Glomerular endothelial cell (primary cell): Measurements from ENCODE around the gene GOLIM4. TPM values are rescaled to one million over a fixed set of nuclear protein-coding genes. Genes with fewer than 3 reads are reported as not detected.
"Not testable (repeated sequence)": the region's sequence is repeated elsewhere in the genome, so short reads cannot be mapped to it uniquely, and the experiment has no call there.

ENCODE experiments used
- DNase-seq: peaks from one replicate; pipeline ENCODE4 v3.0.0-alpha.2; 2011; ENCODE audit warnings: low read depth, low spot score; ENCODE audit errors: extremely low read depth
- total RNA-seq: library from RNA; depleted of rRNA; stranded (reverse); fragments of >200 nt; gene quantifications from 2 replicates; pipeline ENCODE4 v1.2.3, GENCODE V29; 2015

Gene GOLIM4
- 51.1 and 66.9 TPM in 2 replicates for total RNA-seq

GRCh38 chr3:168095611-168096209 is at the start of gene GOLIM4:
Gene GOLIM4 (minus strand): TSS chr3:168095924. CDS start chr3:168095285, 639 bp downstream.
- DNase-seq = peak; percentile 54

- no peak for DNase-seq
Measured at GRCh38 chr3:168141405-168141998, 45.8 kb upstream of the GOLIM4 start.

- DNase-seq = no peak
Measured at GRCh38 chr3:168139947-168140346, 44.2 kb upstream of the GOLIM4 start.

- DNase-seq = no peak
Measured at GRCh38 chr3:168138421-168138820, 42.7 kb upstream of the GOLIM4 start.

GRCh38 chr3:168134931-168135330 is 39.2 kb upstream of the GOLIM4 start:
- DNase-seq = no peak

- not testable (repeated sequence) for DNase-seq
Measured at GRCh38 chr3:168130250-168130649, 34.5 kb upstream of the GOLIM4 start.

- not testable (repeated sequence) for DNase-seq
Measured at GRCh38 chr3:168128463-168128862, 32.7 kb upstream of the GOLIM4 start.

GRCh38 chr3:168127466-168127865 is 31.7 kb upstream of the GOLIM4 start:
- DNase-seq = no peak

GRCh38 chr3:168124791-168125190 is 29.1 kb upstream of the GOLIM4 start:
- no peak for DNase-seq

- no peak for DNase-seq
Measured at GRCh38 chr3:168124291-168124690, 28.6 kb upstream of the GOLIM4 start.

- no peak for DNase-seq
Measured at GRCh38 chr3:168123201-168124176, 27.8 kb upstream of the GOLIM4 start.

GRCh38 chr3:168121184-168122017 is 25.7 kb upstream of the GOLIM4 start:
- peak; percentile 29 for DNase-seq

- no peak for DNase-seq
Measured at GRCh38 chr3:168117853-168118313, 22.2 kb upstream of the GOLIM4 start.

- no peak for DNase-seq
Measured at GRCh38 chr3:168117059-168117458, 21.3 kb upstream of the GOLIM4 start.

- DNase-seq = no peak
Measured at GRCh38 chr3:168116279-168116678, 20.6 kb upstream of the GOLIM4 start.

- DNase-seq = no peak
Measured at GRCh38 chr3:168113848-168114247, 18.1 kb upstream of the GOLIM4 start.

GRCh38 chr3:168112894-168113293 is 17.2 kb upstream of the GOLIM4 start:
- no peak for DNase-seq

- DNase-seq = no peak
Measured at GRCh38 chr3:168104361-168104760, 8.6 kb upstream of the GOLIM4 start.

GRCh38 chr3:168102735-168103410 is 7.1 kb upstream of the GOLIM4 start:
- DNase-seq = no peak
